ENCODE data around the gene OR8A1.
"Not testable (repeated sequence)": the region's sequence is repeated elsewhere in the genome, so short reads cannot be mapped to it uniquely, and the experiment has no call there.

OR8A1 gene

DNA sequence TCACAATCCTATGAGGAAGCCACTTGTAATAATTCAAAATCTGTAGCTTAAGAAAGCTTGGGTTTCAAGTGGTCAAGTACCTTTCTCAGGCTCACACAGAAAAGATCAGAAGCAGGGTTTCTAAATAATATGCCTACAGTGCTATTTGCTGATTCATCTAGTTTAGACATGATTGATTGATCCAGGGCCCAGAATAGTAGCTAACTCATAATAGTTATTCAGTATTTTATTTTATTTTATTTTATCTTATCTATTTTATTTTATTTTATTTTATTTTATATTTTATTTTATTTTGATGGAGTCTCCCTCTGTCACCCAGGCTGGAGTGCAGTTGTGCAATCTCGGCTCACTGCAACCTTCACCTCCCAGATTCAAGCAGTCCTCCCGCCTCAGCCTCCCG is 25.5 kb downstream of the OR8A1 start:
- DNase-seq (ENCODE audit: low spot score), result no peak

DNA sequence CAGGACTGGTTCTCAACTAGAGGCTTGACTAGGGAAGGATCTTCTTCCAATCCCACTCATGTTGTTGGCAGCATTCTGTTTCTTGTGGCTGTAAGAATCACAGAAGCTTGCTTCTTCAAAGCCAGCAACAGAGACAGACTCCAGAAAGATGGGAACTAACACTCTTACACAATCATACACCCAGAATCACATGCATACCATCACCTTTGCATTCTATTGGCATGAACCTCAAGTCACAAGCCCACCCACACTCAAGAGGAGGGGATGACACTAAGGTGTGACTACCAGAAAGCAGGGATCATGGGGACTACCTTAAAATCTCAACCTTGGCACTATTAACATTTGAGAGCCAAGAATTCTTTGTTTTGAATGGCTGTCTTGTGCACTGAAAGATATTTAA is 27.8 kb downstream of the OR8A1 start:
- no peak for DNase-seq (ENCODE audit: low spot score)

DNA sequence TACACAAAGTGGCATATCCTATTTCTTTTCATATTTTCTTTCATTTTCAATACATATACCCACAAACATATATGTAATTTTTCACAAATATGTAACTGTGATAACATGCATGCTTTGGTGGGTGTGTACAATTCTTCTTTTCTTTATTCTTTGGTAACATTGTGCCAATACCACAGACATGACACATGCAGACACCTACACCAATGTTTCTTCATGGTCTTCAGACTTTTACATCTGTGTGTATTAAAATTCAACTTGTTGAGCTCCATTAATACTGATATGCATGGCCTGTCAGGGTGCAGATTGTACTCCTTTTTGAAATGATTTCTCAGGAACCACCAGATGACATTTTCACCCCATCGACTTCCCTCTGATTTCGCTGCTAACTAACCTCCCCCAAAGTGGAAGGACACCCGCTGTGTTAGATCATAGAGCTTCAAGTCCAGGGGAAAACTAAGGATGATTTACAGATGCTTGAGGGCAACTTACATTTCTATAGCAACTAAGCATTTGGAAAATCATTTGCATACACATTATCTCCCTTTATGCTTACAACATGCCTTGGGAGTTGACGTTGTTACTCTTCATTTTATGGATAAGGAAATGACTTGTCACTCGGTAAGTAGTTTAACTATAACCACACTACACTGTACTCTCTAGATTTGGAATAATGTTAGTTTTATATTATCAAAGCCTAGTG is 31.0 kb downstream of the OR8A1 start:
- no peak for DNase-seq (ENCODE audit: low spot score)

DNA sequence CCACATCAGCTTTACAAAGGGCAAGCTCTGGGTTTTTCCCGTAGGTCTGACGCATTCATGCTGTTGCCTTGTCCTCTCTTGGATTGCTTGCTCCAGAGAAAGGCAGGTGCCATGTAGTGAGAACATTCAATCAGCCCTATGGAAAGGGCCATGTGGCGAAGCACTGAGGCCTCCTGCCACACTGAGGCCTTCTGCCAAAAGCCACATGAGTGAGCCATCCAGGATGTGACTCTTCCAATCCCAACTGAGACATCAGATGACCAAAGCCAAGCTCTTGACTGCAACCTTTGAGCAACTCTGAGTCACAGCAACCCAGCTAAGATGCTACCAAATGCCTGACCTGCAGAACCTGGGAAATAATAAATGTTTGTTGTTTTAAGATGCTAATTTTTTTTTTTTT is 32.4 kb downstream of the OR8A1 start:
- DNase-seq (ENCODE audit: low spot score), result no peak

DNA sequence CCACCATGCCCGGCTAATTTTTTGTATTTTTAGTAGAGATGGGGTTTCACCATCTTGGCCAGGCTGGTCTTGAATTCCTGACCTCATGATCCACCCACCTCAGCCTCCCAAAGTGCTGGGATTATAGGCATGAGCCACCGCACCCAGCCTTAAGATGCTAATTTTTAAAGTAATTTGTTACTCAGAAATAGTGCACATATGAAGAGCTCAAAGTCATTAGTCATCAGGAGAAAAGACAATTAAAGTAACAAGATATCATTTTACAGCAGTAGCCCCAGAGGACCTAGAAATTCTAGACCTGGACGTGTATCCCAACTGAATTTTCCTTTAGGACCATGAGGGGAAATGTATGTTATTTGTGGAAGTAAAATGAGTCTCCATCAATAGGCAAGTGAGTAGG is 32.9 kb downstream of the OR8A1 start:
- DNase-seq (ENCODE audit: low spot score), result not testable (repeated sequence)

DNA sequence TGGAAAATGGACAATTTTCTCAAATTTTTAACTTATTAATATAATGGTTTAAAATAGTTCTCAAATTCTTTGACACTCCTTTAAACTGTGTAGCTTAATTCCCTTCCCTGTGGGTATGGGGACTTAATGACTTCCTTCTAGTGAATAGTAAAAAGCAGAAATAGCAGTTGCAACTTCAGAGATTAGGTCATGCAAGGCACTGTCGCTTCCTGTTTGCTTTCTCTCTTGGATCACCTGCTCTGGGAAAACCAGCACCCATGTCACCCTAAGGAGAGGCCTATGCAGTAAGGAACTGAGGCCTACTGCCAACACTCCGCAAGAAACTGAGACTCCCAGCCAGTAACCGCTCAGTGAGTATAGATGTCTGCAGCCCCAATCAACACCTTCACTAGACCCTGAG is 35.9 kb downstream of the OR8A1 start:
- no peak for DNase-seq (ENCODE audit: low spot score)

DNA sequence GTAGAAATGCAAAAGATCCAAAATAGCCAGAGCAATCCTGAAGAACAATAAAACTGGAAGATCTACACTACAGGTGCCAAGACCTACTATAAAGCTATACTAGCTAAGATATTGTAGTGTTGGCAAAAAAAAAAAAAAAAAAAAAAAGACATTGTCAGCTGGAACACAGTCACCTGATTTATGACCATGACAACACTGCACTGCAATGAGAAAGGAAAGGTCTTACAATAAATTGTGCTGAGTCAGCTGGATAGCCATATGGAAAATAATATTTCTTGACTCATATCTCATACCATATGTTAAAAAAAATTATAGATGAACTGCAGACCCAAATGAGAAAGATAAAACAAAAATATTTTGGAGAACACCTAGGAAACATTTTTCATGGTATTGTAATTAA is 38.4 kb downstream of the OR8A1 start:
- DNase-seq (ENCODE audit: low spot score), result no peak

DNA sequence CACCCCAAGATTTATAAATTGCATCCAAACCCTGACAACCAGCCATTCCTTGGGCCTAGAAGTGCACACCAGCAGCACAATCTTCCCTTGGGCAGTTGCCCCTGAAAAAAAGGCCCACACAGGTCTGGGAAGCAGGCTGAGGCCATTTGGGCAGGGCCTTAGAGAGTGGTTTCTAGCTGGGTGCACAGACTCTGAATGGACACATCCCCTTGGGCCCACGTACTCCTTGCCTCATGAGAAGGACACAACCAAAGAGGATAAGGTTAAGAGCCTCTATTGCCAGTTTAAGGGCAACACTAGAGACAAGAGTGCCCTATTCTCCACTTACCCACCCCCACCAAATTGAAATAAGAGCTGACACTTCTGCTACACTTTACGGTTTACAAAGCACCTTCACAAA is 40.5 kb downstream of the OR8A1 start:
- DNase-seq (ENCODE audit: low spot score), result no peak

DNA sequence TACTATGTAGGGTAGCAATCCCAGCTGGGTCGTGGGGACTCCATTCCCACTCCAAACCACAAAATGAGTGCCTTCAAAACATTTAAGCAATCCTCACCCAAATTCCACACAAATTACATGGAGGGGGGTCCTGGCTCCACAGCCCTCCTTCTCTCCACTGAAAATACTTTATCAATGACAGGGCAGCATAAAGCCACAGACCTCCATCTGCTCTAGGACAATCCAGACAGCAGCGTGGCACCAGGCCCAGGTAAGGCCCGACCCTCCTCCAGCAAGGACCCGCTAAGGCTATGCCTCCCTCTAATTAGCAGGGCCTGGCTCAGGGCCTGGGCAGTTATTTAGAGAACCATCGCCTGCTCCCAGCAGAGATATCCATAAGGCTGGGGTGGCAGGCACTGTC is 41.3 kb downstream of the OR8A1 start, which contains the start of gene PANX3:
Gene PANX3 (plus strand): TSS at position 365 of the 400 bp plus-strand sequence. CDS start 129 bp downstream, outside the sequence.
- DNase-seq (ENCODE audit: low spot score), result no peak

DNA sequence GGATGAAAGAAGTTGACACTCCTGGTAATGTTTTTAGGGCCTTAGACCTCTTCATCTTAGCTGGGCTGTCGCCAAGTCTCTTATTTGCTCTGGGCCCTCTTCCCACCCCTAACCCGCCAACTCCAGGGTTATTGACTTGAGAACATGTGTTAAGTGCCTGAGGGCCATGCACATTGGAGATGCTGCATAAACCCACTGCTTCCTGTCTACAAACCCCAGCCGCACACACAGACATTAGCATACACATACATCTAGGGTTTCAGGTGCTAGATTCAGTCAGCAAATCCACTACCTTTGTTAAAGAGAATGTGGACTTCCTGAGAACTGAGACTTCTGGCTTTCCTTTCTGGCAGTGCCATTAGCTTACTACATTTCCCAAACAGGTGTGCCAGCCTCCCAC is 42.2 kb downstream of the OR8A1 start:
- DNase-seq (ENCODE audit: low spot score), result no peak

DNA sequence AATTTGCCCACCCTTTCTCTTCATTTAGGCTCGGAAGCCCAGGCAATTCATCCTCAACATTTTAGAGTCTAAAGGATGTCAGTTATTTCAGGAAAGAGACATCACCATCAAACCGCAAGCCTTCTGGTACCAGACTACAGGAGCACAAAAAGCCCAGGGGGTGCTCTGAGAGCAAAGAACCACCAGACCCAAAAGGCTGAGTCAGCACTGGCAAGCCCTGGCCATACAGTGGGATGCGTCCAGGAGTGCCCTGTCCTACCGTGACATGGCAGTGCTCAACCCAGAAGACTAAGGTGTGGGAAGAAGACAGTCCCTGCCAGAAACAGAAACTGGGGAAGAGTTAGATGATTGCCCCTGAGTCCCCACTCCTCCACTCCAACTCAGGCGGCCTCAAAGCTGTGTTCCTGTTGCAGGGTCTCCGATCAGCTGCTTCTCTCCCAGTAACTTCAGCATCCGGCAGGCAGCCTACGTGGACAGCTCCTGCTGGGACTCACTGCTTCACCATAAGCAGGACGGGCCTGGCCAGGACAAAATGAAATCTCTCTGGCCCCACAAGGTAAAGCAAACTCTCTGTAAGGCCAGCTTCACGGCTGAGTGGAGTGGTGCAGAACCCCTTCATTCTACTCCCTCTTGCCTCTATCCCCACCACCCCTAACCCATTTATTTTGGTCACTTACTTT is 42.9 kb downstream of the OR8A1 start:
- no peak for DNase-seq (ENCODE audit: low spot score)

DNA sequence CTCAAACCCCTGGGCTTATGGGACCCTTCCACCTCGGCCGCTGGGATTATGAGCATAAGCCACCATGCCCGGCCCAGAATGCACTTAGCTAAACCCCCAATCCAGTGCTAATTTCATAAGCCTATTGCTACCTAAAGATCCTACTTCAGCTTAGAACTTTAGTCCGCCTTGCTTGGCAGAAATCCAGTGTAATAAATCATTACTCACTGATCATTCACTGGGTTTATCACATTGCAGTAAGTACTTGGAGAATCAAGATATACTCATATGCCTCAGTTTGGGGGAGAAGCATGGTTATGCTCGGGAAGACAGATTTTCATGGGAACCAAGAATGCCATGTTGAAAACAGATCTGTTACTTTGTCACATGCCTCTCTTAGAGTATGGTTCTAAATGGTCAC is 49.1 kb downstream of the OR8A1 start:
- no peak for DNase-seq (ENCODE audit: low spot score)
